ENCODE data around the gene LIFR. TPM values are rescaled to one million over a fixed set of nuclear protein-coding genes. Genes with fewer than 3 reads are reported as not detected.
A peak's percentile ranks its signal among the peaks of the same experiment; 100 is the strongest.

Gene LIFR
- total and polyA plus RNA-seq, 2 donors (not counting 3 experiments of a cell fraction or from before 2014, with no cell fraction given), result 4.1 to 36.4 TPM

DNA sequence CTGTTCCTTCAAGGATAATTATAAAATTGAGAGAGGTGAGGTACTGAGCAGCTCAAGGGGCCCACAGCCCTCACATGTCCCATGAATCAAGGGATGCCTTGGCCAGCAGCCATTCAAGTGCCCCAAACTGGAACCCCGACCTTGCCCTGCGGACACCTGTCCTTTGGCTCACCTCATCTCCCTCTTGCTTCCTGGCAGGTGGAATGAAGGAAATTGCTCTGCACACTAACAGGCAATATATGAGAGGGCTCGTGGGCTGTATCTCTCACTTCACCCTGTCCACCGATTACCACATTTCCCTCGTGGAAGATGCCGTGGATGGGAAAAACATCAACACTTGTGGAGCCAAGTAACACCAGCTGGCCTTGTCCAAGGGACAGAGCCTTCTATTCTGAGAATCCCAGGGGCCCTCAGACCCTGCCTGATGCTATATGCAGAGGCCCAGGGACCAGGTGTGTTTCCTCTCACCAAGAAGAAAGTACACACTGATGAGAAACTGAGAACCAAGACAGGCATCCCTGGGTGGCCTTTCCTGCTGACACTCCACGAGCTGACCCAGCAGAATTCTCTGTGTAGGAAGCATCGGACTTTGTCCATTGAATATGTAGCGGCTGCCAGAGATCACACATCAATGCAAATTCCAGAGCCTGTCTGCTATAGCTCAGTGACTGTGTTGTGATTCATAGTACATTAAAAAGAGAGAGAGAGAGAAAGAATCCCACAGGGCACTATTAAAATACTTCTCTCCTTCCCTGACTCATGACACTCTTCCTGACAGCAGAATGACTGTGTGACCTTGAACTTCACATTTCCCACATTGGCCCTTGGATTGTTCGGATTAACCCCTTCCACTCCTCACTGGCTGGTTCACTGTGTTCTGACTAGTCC lies 92.6 kb downstream of the LIFR start:
- Histone ChIP-seq H3K36me3 (ENCODE audit: control insufficient read depth in 2 of 2, extremely low read depth in 1 of 2, insufficient read depth in 2 of 2, low read length in 2 of 2) (no peaks in the 10 kb centered on the region), H3K9ac (replicated peaks; ENCODE audit: extremely low read depth, insufficient read depth, low read length) (peak overlapping the region; percentile 22), H3K9me3 (replicated peaks; ENCODE audit: control insufficient read depth, insufficient read depth, low read length) (no peaks in the 10 kb centered on the region), H3K4me1 (ENCODE audit: control insufficient read depth, extremely low read depth, insufficient read depth, low read length) (peaks cover 64% of the 10 kb centered on the region), H3K4me3 (replicated peaks in 1 of 3; ENCODE audit: insufficient read depth in 1 of 3, low read depth in 1 of 3, low read length in 3 of 3) (no peak overlapping the region), H4K20me1 (replicated peaks; ENCODE audit: control insufficient read depth, extremely low read depth, insufficient read depth, low read length) (no peaks in the 10 kb centered on the region), H2AFZ (ENCODE audit: low read depth, low read length) (no peak overlapping the region), H3K79me2 (ENCODE audit: control insufficient read depth, insufficient read depth, low read length) (no peaks in the 10 kb centered on the region), H3K27ac (ENCODE audit: insufficient read depth, low read depth, low read length) (peak overlapping the region; percentile 90), H3K4me2 (ENCODE audit: insufficient read depth, low read length) (peak overlapping the region; percentile 49), H3K9me1 (replicated peaks; ENCODE audit: control insufficient read depth, extremely low read depth, insufficient read depth, low read length) (no peaks in the 10 kb centered on the region), H3K27me3 (ENCODE audit: control insufficient read depth in 2 of 2, insufficient read depth in 2 of 2, low read length in 2 of 2) (no peaks in the 10 kb centered on the region)
- dilution Hi-C loops (cut with MboI; ENCODE audit: extremely low pct_ligation_motif_present, low sequenced_read_pairs) (no loop called here), intact Hi-C loops (cut with micrococcal nuclease) (loop anchor here (1.0 to 2.0 kb wide), 2 partner anchors 135 to 343 kb away; no protein-coding TSS in a partner anchor)
- no TSS peak for BruUV-seq (replicated peaks)
- DNase-seq (ENCODE audit: low read depth, low spot score), result peak; percentile 89
- peak; percentile 73 for TF ChIP-seq POLR2A (IDR thresholded peaks at IDR 0.05; ENCODE audit: low read depth, low read length)
- no peak for TF ChIP-seq MYC (IDR thresholded peaks at IDR 0.05; ENCODE audit: low read depth, low read length)
- TF ChIP-seq EZH2 (IDR thresholded peaks at IDR 0.05; ENCODE audit: borderline replicate concordance, low read depth, low read length, severe bottlenecking), result no peak
- TF ChIP-seq, protein P1, sequence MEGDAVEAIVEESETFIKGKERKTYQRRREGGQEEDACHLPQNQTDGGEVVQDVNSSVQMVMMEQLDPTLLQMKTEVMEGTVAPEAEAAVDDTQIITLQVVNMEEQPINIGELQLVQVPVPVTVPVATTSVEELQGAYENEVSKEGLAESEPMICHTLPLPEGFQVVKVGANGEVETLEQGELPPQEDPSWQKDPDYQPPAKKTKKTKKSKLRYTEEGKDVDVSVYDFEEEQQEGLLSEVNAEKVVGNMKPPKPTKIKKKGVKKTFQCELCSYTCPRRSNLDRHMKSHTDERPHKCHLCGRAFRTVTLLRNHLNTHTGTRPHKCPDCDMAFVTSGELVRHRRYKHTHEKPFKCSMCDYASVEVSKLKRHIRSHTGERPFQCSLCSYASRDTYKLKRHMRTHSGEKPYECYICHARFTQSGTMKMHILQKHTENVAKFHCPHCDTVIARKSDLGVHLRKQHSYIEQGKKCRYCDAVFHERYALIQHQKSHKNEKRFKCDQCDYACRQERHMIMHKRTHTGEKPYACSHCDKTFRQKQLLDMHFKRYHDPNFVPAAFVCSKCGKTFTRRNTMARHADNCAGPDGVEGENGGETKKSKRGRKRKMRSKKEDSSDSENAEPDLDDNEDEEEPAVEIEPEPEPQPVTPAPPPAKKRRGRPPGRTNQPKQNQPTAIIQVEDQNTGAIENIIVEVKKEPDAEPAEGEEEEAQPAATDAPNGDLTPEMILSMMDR (IDR thresholded peaks at IDR 0.05; ENCODE audit: extremely low read depth in 1 of 2, insufficient read depth in 1 of 2, low read depth in 1 of 2, low read length in 2 of 2), result no peak
- peak; percentile 99 for TF ChIP-seq FOS (IDR thresholded peaks at IDR 0.05; ENCODE audit: borderline replicate concordance, insufficient read depth, low read length)
- TF ChIP-seq, protein P2, sequence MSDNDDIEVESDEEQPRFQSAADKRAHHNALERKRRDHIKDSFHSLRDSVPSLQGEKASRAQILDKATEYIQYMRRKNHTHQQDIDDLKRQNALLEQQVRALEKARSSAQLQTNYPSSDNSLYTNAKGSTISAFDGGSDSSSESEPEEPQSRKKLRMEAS (IDR thresholded peaks at IDR 0.05; ENCODE audit: insufficient read depth, insufficient read length), result no peak
- peak; percentile 53 for TF ChIP-seq GATA2 (IDR thresholded peaks at IDR 0.05; ENCODE audit: insufficient read depth, insufficient read length, low read depth, low read length)
- TF ChIP-seq JUN (IDR thresholded peaks at IDR 0.05; ENCODE audit: borderline replicate concordance, insufficient read depth, insufficient read length, low read depth), result peak; percentile 97
- TF ChIP-seq POLR2AphosphoS5 (IDR thresholded peaks at IDR 0.05; ENCODE audit: insufficient read depth, low read depth, low read length), result peak; percentile 81
- POLR2A ChIA-PET, result interaction anchor here (0.6 to 1.0 kb wide), 2 partner anchors 22 to 54 kb away, joined by 3 to 6 read pairs; no protein-coding TSS in a partner anchor
- FAIRE-seq, result peak; percentile 100
- CTCF ChIA-PET, result interaction anchor here (1.2 to 9.2 kb wide), 10 partner anchors 10 to 345 kb away, joined by 3 to 163 read pairs (median 8); no protein-coding TSS in a partner anchor
